ENCODE data around the gene TUG1.

TUG1 gene

GRCh38 chr22:30968924-30969531 lies at the start of gene TUG1:
TSS of gene TUG1 (plus strand) at chr22:30969265.
- peaks cover 19% of the 10 kb centered on the region for H3K4me1 ChIP-seq (ENCODE audit: control insufficient read depth, insufficient read depth, low read length)
- H3K27me3 ChIP-seq (ENCODE audit: control insufficient read depth, insufficient read depth, low read length) = no peaks in the 10 kb centered on the region
- peaks cover 12% of the 10 kb centered on the region for H3K9me3 ChIP-seq (ENCODE audit: control insufficient read depth, insufficient read depth, low read length)
- H3K4me3 ChIP-seq (ENCODE audit: low read depth, low read length) = peak within 1 kb of the TSS; percentile 85
- peak within 1 kb of the TSS; percentile 91 for H3K9ac ChIP-seq (ENCODE audit: low read depth, low read length)
- peaks cover 49% of the 10 kb centered on the region for H3K36me3 ChIP-seq (ENCODE audit: control insufficient read depth, insufficient read depth, low read length)
- peak within 1 kb of the TSS; percentile 93 for H3K27ac ChIP-seq (ENCODE audit: low read depth, low read length)

GRCh38 chr22:30919973-30920372 lies 49.1 kb upstream of the TUG1 start:
- H3K36me3 ChIP-seq (ENCODE audit: control insufficient read depth, insufficient read depth, low read length) = peaks cover 16% of the 10 kb centered on the region
- no peaks in the 10 kb centered on the region; the same call in 1 of the 2 replicates for H3K9me3 ChIP-seq (ENCODE audit: control insufficient read depth, insufficient read depth, low read length)
- H3K27me3 ChIP-seq (ENCODE audit: control insufficient read depth, insufficient read depth, low read length) = no peaks in the 10 kb centered on the region
- no peaks in the 10 kb centered on the region for H3K4me1 ChIP-seq (ENCODE audit: control insufficient read depth, insufficient read depth, low read length)
- H3K4me3 ChIP-seq (ENCODE audit: low read depth, low read length) = no peak overlapping the region
- H3K9ac ChIP-seq (ENCODE audit: low read depth, low read length) = no peak overlapping the region
- H3K27ac ChIP-seq (ENCODE audit: low read depth, low read length) = no peak overlapping the region

DNA sequence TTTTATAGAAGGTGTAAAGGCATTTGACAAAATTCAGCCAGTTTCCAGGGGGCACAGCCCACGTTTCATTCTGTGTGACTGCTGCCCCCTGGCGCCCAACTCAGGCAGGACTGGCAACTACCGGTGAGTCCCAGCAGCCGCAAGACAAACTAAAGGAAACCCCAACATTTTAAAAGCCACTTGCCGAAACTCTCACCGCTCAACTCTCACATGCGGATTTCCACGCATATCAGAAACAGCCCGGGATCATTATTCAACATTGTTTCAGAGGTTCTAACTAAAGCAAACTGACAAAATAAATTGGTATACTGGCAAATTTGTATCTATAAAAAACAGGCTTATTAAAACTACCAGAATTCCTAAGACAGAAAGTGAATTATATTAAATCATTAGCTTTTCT lies 48.7 kb upstream of the TUG1 start:
- H3K27ac ChIP-seq (ENCODE audit: low read depth, low read length) = no peak overlapping the region
- H3K36me3 ChIP-seq (ENCODE audit: control insufficient read depth, insufficient read depth, low read length) = peaks cover 20% of the 10 kb centered on the region
- no peak overlapping the region for H3K9ac ChIP-seq (ENCODE audit: low read depth, low read length)
- H3K9me3 ChIP-seq (ENCODE audit: control insufficient read depth, insufficient read depth, low read length) = no peaks in the 10 kb centered on the region; the same call in 1 of the 2 replicates
- no peak overlapping the region for H3K4me3 ChIP-seq (ENCODE audit: low read depth, low read length)
- H3K4me1 ChIP-seq (ENCODE audit: control insufficient read depth, insufficient read depth, low read length) = no peaks in the 10 kb centered on the region
- H3K27me3 ChIP-seq (ENCODE audit: control insufficient read depth, insufficient read depth, low read length) = no peaks in the 10 kb centered on the region

- H3K4me3 ChIP-seq (ENCODE audit: low read depth, low read length) = no peak overlapping the region
Observed at GRCh38 chr22:30921108-30921507, 48.0 kb upstream of the TUG1 start.

DNA sequence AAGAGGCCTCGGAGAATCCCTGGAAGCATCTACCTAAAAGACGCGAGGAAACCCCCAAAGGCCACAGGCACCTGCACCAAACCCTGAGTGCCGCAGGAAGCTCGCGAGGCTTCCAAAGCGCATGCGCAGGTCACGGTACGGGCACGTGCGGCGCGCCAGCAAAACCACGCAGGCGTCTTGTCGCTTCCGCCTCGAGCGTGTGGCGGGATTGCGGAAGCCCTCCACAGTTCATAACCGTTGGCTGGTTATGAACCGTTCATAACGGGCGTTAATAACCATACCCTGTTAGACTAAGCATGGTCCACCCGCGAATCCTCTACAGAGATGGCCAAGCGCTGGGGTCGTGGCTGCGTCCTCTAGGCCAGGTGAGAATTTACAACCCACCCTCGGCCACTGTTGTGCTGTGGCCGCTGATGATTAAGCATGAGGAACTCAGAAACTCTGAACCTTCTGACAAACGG lies 46.9 kb upstream of the TUG1 start:
- Histone ChIP-seq H3K27ac (ENCODE audit: low read depth, low read length) (no peak overlapping the region), H3K9ac (ENCODE audit: low read depth, low read length) (no peak overlapping the region), H3K4me3 (ENCODE audit: low read depth, low read length) (no peak overlapping the region), H3K4me1 (ENCODE audit: control insufficient read depth, insufficient read depth, low read length) (no peaks in the 10 kb centered on the region), H3K36me3 (ENCODE audit: control insufficient read depth, insufficient read depth, low read length) (peaks cover 37% of the 10 kb centered on the region), H3K27me3 (ENCODE audit: control insufficient read depth, insufficient read depth, low read length) (no peaks in the 10 kb centered on the region), H3K9me3 (ENCODE audit: control insufficient read depth, insufficient read depth, low read length) (no peaks in the 10 kb centered on the region)

More at GRCh38 chr22:30921108-30921507, 48.0 kb upstream of the TUG1 start:
- no peaks in the 10 kb centered on the region; the same call in 1 of the 2 replicates for H3K9me3 ChIP-seq (ENCODE audit: control insufficient read depth, insufficient read depth, low read length)
- no peaks in the 10 kb centered on the region for H3K27me3 ChIP-seq (ENCODE audit: control insufficient read depth, insufficient read depth, low read length)
- H3K4me1 ChIP-seq (ENCODE audit: control insufficient read depth, insufficient read depth, low read length) = no peaks in the 10 kb centered on the region
- H3K36me3 ChIP-seq (ENCODE audit: control insufficient read depth, insufficient read depth, low read length) = peaks cover 27% of the 10 kb centered on the region
- H3K9ac ChIP-seq (ENCODE audit: low read depth, low read length) = no peak overlapping the region
- H3K27ac ChIP-seq (ENCODE audit: low read depth, low read length) = no peak overlapping the region

DNA sequence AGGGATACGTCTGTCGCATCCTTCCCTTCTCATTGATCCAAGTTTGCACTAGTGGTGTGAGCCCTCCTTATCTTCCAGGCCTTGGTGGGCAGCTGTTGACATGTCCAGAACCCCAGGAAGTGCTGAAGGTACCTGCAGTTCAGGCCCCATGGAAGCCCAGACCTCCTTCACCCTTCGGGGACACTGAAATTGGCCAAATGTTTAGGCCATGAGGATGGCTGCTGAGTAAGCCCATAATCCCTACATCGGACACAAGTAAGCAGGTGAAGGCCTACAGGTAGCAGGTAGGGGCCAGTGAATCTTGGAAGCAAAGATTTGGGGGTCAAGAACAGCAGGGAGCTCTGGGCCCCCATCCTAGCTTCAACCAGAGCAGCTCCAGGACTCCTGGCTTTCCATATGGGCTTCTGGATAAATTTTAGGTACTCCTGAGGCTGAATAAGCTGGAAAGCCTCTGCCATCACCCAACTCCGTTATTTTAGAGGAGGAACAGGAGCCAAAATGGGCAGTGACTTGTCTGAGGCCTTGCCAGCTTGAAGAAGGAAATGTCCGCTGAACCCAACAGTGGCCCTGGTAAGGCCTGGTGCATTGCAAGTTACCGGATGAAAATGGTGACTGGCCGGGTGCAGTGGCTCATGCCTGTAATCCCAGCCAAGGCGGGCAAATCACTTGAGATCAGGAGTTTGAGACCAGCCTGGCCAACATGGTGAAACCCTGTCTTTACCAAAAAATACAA lies 45.7 kb upstream of the TUG1 start:
- Histone ChIP-seq H3K4me3 (ENCODE audit: low read depth, low read length) (no peak overlapping the region), H3K4me1 (ENCODE audit: control insufficient read depth, insufficient read depth, low read length) (no peaks in the 10 kb centered on the region), H3K27me3 (ENCODE audit: control insufficient read depth, insufficient read depth, low read length) (no peaks in the 10 kb centered on the region), H3K36me3 (ENCODE audit: control insufficient read depth, insufficient read depth, low read length) (peaks cover 48% of the 10 kb centered on the region), H3K9ac (ENCODE audit: low read depth, low read length) (no peak overlapping the region), H3K27ac (ENCODE audit: low read depth, low read length) (no peak overlapping the region), H3K9me3 (ENCODE audit: control insufficient read depth, insufficient read depth, low read length) (no peaks in the 10 kb centered on the region)

GRCh38 chr22:30925667-30926066 lies 43.4 kb upstream of the TUG1 start:
- H3K9me3 ChIP-seq (ENCODE audit: control insufficient read depth, insufficient read depth, low read length) = no peaks in the 10 kb centered on the region
- H3K9ac ChIP-seq (ENCODE audit: low read depth, low read length) = no peak overlapping the region
- H3K4me3 ChIP-seq (ENCODE audit: low read depth, low read length) = no peak overlapping the region
- no peak overlapping the region for H3K27ac ChIP-seq (ENCODE audit: low read depth, low read length)
- H3K36me3 ChIP-seq (ENCODE audit: control insufficient read depth, insufficient read depth, low read length) = peaks cover 69% of the 10 kb centered on the region
- H3K4me1 ChIP-seq (ENCODE audit: control insufficient read depth, insufficient read depth, low read length) = no peaks in the 10 kb centered on the region
- no peaks in the 10 kb centered on the region for H3K27me3 ChIP-seq (ENCODE audit: control insufficient read depth, insufficient read depth, low read length)

GRCh38 chr22:30926706-30927105 lies 42.4 kb upstream of the TUG1 start:
- Histone ChIP-seq H3K4me1 (ENCODE audit: control insufficient read depth, insufficient read depth, low read length) (no peaks in the 10 kb centered on the region), H3K27ac (ENCODE audit: low read depth, low read length) (no peak overlapping the region), H3K9ac (ENCODE audit: low read depth, low read length) (no peak overlapping the region), H3K36me3 (ENCODE audit: control insufficient read depth, insufficient read depth, low read length) (peaks cover 80% of the 10 kb centered on the region), H3K4me3 (ENCODE audit: low read depth, low read length) (no peak overlapping the region), H3K27me3 (ENCODE audit: control insufficient read depth, insufficient read depth, low read length) (no peaks in the 10 kb centered on the region), H3K9me3 (ENCODE audit: control insufficient read depth, insufficient read depth, low read length) (no peaks in the 10 kb centered on the region)

- Histone ChIP-seq H3K27me3 (ENCODE audit: control insufficient read depth, insufficient read depth, low read length) (no peaks in the 10 kb centered on the region), H3K4me3 (ENCODE audit: low read depth, low read length) (no peak overlapping the region), H3K36me3 (ENCODE audit: control insufficient read depth, insufficient read depth, low read length) (peaks cover 91% of the 10 kb centered on the region), H3K9ac (ENCODE audit: low read depth, low read length) (no peak overlapping the region), H3K9me3 (ENCODE audit: control insufficient read depth, insufficient read depth, low read length) (no peaks in the 10 kb centered on the region), H3K4me1 (ENCODE audit: control insufficient read depth, insufficient read depth, low read length) (no peaks in the 10 kb centered on the region), H3K27ac (ENCODE audit: low read depth, low read length) (no peak overlapping the region)
Observed at GRCh38 chr22:30927806-30928205, 41.3 kb upstream of the TUG1 start.

DNA sequence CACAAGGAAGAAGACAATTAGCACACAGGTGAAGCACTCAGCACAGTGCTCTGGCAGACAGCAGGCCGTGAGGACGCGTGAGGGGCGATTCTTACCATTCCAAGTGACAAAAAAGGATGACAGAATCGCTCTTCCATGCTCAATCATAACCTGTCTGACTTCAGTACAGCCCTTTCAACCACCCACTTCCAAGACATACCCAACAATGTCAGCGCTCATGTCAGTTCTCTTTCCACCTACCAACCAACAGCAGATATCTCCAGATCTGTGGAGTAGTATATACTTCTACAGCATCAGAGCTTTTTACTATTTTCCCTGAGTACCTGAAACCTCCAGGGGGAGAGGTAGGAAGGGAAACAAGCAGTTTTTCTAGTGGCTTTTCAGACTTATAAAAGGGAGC lies 40.7 kb upstream of the TUG1 start:
- H3K36me3 ChIP-seq (ENCODE audit: control insufficient read depth, insufficient read depth, low read length) = peaks cover 92% of the 10 kb centered on the region
- H3K4me3 ChIP-seq (ENCODE audit: low read depth, low read length) = no peak overlapping the region

GRCh38 chr22:30930228-30930627 lies 38.8 kb upstream of the TUG1 start:
- Histone ChIP-seq H3K36me3 (ENCODE audit: control insufficient read depth, insufficient read depth, low read length) (peaks cover 97% of the 10 kb centered on the region), H3K4me1 (ENCODE audit: control insufficient read depth, insufficient read depth, low read length) (no peaks in the 10 kb centered on the region), H3K27ac (ENCODE audit: low read depth, low read length) (no peak overlapping the region), H3K9me3 (ENCODE audit: control insufficient read depth, insufficient read depth, low read length) (no peaks in the 10 kb centered on the region), H3K4me3 (ENCODE audit: low read depth, low read length) (no peak overlapping the region), H3K9ac (ENCODE audit: low read depth, low read length) (no peak overlapping the region), H3K27me3 (ENCODE audit: control insufficient read depth, insufficient read depth, low read length) (no peaks in the 10 kb centered on the region)

More for the DNA sequence above, 40.7 kb upstream of the TUG1 start:
- Histone ChIP-seq H3K9ac (ENCODE audit: low read depth, low read length) (no peak overlapping the region), H3K27ac (ENCODE audit: low read depth, low read length) (no peak overlapping the region), H3K27me3 (ENCODE audit: control insufficient read depth, insufficient read depth, low read length) (no peaks in the 10 kb centered on the region), H3K4me1 (ENCODE audit: control insufficient read depth, insufficient read depth, low read length) (no peaks in the 10 kb centered on the region), H3K9me3 (ENCODE audit: control insufficient read depth, insufficient read depth, low read length) (no peaks in the 10 kb centered on the region)
